Measurements from ENCODE around the gene PID1. TPM values are rescaled to one million over a fixed set of nuclear protein-coding genes. Genes with fewer than 3 reads are reported as not detected.

The PID1 gene
- total and polyA plus RNA-seq, 5 experiments from 2014 or later: 0.18 TPM; not detected in 4

- POLR2A ChIA-PET: no interaction called here
- no peak for DNase-seq
- no peak overlapping the region for H3K4me3 Mint-ChIP-seq
- H3K4me1 Mint-ChIP-seq: no peaks in the 10 kb centered on the region
- no peak for ATAC-seq
- no peaks in the 10 kb centered on the region for H3K36me3 Mint-ChIP-seq
- H3K27ac Mint-ChIP-seq: no peak overlapping the region
- H3K27me3 Mint-ChIP-seq: no peaks in the 10 kb centered on the region
- H3K9me3 Mint-ChIP-seq: peaks cover 0 to 14% (median 2%) of the 10 kb centered on the region in 9 donors
Observed at GRCh38 chr2:229032608-229033234, 238.4 kb downstream of the PID1 start.

DNA sequence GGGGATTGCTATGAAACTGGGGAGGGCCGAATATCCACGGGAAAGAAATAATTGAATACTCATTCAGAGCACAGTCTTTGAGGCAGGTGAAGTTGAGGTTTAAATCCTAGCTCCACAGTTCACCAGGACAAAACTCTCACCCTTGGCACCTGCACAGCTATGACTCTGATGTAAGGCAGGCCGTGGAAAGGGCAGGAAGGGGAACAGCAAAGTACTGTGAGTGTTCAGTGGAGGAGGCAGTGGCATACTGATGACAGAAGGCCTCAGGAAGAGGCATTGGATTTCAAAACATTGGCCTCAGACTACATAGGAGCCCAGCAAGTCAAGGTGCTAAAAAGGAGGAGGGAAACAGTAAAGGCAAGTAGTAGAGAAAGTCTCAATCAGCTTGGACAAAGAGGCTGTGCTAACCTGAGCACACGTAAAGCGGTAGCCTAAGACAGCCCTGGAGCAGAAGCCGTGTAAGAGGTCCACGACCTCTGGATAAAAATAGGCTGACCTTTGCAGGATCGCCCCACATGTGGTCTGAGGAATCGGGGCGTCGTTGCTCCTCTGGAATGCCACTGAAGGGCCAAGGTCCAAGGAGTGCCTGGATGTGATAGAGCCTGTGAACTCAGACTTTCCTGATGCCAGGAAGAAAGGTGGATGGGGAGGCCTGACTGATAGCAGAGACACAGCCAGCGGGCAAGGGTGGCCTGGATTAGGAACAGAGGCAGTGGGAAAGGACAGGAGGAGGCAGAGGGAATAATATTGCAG lies 243.6 kb downstream of the PID1 start:
- H3K4me3 Mint-ChIP-seq: no peak overlapping the region
- ATAC-seq (no peak), DNase-seq (no peak)
- H3K27me3 Mint-ChIP-seq: no peaks in the 10 kb centered on the region
- H3K9me3 Mint-ChIP-seq: peaks cover 0 to 19% (median 10%) of the 10 kb centered on the region in 9 donors
- H3K27ac Mint-ChIP-seq: no peak overlapping the region
- peaks cover 0 to 3% (median 0%) of the 10 kb centered on the region in 3 donors for H3K36me3 Mint-ChIP-seq
- POLR2A ChIA-PET: no interaction called here
- H3K4me1 Mint-ChIP-seq: no peaks in the 10 kb centered on the region

DNA sequence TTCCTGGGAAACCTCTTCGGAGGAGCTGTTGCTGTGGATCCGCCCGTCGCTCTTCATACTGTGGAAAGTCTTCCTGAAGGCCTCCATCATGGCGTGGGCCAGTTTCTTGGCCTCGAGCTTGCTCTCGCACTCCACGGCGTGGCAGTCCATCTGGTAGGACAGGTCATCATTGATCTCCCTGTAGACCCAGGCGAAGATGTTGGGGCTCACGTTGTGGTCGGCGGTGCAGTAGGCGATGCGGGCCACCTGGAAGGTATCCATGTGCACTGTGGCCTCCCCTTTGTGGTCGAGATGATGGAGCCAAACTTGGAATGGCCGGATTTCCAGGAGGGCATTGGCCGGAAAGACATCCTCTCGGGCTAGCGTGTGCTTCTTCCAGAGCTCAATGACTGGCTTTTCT lies 245.4 kb downstream of the PID1 start:
- POLR2A ChIA-PET: no interaction called here
- ATAC-seq: no peak
- Mint-ChIP-seq H3K27ac (peak overlapping the region in 1 of 10 donors; percentile 17), H3K36me3 (peaks cover 0 to 3% (median 0%) of the 10 kb centered on the region in 3 donors), H3K4me3 (no peak overlapping the region), H3K9me3 (peaks cover 0 to 18% (median 8%) of the 10 kb centered on the region in 9 donors), H3K27me3 (no peaks in the 10 kb centered on the region), H3K4me1 (no peaks in the 10 kb centered on the region)
- DNase-seq: no peak

DNA sequence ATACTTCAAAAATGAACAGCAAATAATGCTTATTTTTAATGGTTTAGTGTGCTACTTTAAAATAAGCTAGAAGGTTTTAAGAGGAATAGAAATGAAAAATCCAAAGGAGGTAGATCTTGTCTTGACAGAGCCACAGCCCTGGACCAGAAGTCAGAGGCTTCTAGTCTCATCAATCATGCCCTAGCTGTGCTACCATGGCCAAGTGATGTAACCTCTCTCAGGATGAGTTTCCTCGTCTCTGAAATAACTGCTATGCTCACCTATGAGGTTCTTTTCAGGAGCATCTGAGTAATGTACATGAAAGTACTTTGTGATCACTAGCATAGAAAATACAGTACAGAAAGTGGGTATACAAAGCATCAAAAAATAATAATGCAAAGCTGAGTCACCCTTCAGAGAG lies 248.4 kb downstream of the PID1 start:
- no peaks in the 10 kb centered on the region for H3K4me1 Mint-ChIP-seq
- no peak overlapping the region for H3K4me3 Mint-ChIP-seq
- POLR2A ChIA-PET: no interaction called here
- no peak overlapping the region for H3K27ac Mint-ChIP-seq
- H3K27me3 Mint-ChIP-seq: no peaks in the 10 kb centered on the region
- no peak for DNase-seq
- peaks cover 0 to 3% (median 0%) of the 10 kb centered on the region in 3 donors for H3K36me3 Mint-ChIP-seq
- peaks cover 0 to 28% (median 8%) of the 10 kb centered on the region in 9 donors for H3K9me3 Mint-ChIP-seq
- no peak for ATAC-seq

GRCh38 chr2:229022071-229022470 lies 249.0 kb downstream of the PID1 start:
- no peak overlapping the region for H3K27ac Mint-ChIP-seq
- peaks cover 0 to 28% (median 8%) of the 10 kb centered on the region in 9 donors for H3K9me3 Mint-ChIP-seq
- no peaks in the 10 kb centered on the region for H3K4me1 Mint-ChIP-seq
- DNase-seq: no peak
- H3K4me3 Mint-ChIP-seq: no peak overlapping the region
- POLR2A ChIA-PET: no interaction called here
- peaks cover 0 to 2% (median 0%) of the 10 kb centered on the region in 3 donors for H3K36me3 Mint-ChIP-seq
- no peak for ATAC-seq
- H3K27me3 Mint-ChIP-seq: no peaks in the 10 kb centered on the region

DNA sequence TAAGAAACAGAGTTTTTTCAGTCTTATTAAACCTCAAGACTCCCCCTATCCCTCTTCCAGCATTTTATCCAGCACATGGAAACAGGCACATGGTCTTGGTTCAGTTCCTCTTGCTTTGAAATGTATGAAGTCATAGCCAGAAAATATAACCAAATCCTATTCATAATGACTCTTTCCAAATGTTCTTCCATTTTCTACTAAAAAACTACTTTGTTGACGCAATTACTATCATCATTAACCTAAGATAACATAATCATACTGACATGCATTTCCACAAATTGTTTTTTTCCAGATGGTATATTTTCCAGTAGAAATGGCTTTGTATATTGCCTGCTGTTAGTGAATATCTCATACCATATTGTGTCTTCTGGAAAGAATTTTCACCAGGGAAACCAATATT lies 261.3 kb downstream of the PID1 start:
- POLR2A ChIA-PET: no interaction called here
- no peak for ATAC-seq
- H3K36me3 Mint-ChIP-seq: peaks cover 0 to 3% (median 0%) of the 10 kb centered on the region in 3 donors

DNA sequence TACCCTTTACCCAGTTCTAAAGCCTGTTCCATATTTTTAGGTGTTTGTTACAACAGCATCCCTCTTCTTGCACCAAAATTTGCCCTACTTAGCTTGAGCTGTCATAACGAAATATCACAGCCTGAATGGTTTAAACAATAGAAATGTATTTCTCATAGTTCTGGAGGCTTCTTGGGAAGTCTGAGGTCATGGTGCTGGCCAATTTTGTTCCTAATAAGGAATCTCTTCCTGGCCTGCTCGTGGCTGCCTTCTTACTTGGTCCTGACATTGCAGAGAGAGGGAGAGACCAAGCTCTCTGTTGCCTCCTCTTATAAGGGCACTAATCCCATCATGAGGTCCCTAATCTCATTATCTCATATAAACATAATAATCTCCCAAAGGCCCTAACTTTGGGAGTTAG lies 267.8 kb downstream of the PID1 start:
- peaks cover 3 to 34% (median 20%) of the 10 kb centered on the region in 9 donors for H3K9me3 Mint-ChIP-seq
- no peak for DNase-seq
- H3K27ac Mint-ChIP-seq: no peak overlapping the region
- peaks cover 0 to 14% (median 0%) of the 10 kb centered on the region in 3 donors for H3K36me3 Mint-ChIP-seq
- POLR2A ChIA-PET: no interaction called here
- no peak for ATAC-seq
- H3K27me3 Mint-ChIP-seq: peaks cover 0 to 3% (median 0%) of the 10 kb centered on the region in 5 donors
- H3K4me1 Mint-ChIP-seq: no peaks in the 10 kb centered on the region
- H3K4me3 Mint-ChIP-seq: no peak overlapping the region

More for the DNA sequence above, 261.3 kb downstream of the PID1 start:
- Mint-ChIP-seq H3K27me3 (peaks cover 0 to 1% (median 0%) of the 10 kb centered on the region in 5 donors), H3K4me1 (no peaks in the 10 kb centered on the region), H3K9me3 (peaks cover 0 to 8% (median 0%) of the 10 kb centered on the region in 9 donors), H3K4me3 (no peak overlapping the region), H3K27ac (no peak overlapping the region)
- no peak for DNase-seq

DNA sequence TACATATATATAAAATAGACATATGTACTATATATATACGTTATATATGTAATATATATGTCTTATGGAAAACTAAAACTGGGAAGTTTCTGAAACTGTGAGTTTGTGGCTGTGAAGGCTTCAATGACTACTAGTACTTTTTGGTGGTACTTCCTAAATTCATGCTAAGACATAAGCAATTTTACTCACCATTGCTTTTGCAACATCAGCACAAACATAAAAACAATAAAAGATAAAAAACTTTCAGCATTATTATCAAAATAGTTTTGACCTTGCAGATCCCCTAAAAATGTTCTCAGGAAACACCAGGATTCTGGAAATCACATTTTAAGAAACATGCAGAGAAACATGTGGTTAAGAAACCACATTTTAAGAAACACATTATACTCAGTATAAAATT lies 269.9 kb downstream of the PID1 start:
- no peak overlapping the region for H3K4me3 Mint-ChIP-seq
- POLR2A ChIA-PET: no interaction called here
- no peak overlapping the region for H3K27ac Mint-ChIP-seq
- no peak for DNase-seq
- H3K9me3 Mint-ChIP-seq: peaks cover 7 to 39% (median 22%) of the 10 kb centered on the region in 9 donors
- no peak for ATAC-seq
- H3K4me1 Mint-ChIP-seq: no peaks in the 10 kb centered on the region
- H3K27me3 Mint-ChIP-seq: peaks cover 0 to 3% (median 0%) of the 10 kb centered on the region in 5 donors
- H3K36me3 Mint-ChIP-seq: peaks cover 0 to 16% (median 0%) of the 10 kb centered on the region in 3 donors

DNA sequence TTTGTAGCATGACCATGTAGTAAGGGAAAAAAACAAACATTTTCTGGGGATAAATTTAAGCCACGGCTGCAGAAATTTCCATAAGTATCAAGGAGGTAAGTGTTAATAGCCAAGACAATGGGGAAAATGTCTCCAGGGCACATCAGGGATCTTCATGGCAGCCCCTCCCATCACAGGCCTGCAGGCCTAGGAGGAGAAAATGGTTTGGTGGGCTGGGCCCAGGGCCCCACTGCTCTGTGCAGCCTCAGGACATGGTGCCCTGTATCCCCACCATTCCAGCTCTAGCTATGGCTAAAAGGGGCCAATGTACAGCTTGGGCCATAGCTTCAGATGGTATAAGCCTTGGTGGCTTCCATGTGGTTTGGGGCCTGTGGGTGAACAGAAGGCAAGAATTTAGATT lies 271.8 kb downstream of the PID1 start:
- no peak overlapping the region for H3K4me3 Mint-ChIP-seq
- ATAC-seq (no peak), DNase-seq (no peak)
- H3K27ac Mint-ChIP-seq: no peak overlapping the region
- H3K4me1 Mint-ChIP-seq: no peaks in the 10 kb centered on the region
- peaks cover 8 to 46% (median 25%) of the 10 kb centered on the region in 9 donors for H3K9me3 Mint-ChIP-seq
- H3K36me3 Mint-ChIP-seq: peaks cover 0 to 16% (median 0%) of the 10 kb centered on the region in 3 donors
- POLR2A ChIA-PET: no interaction called here
- peaks cover 0 to 3% (median 0%) of the 10 kb centered on the region in 5 donors for H3K27me3 Mint-ChIP-seq

- no peak overlapping the region for H3K27ac Mint-ChIP-seq
- H3K27me3 Mint-ChIP-seq: no peaks in the 10 kb centered on the region
- H3K9me3 Mint-ChIP-seq: peaks cover 3 to 26% (median 9%) of the 10 kb centered on the region in 9 donors
- H3K36me3 Mint-ChIP-seq: peaks cover 0 to 3% (median 0%) of the 10 kb centered on the region in 3 donors
- no peak overlapping the region for H3K4me3 Mint-ChIP-seq
- DNase-seq (no peak), ATAC-seq (no peak)
- H3K4me1 Mint-ChIP-seq: no peaks in the 10 kb centered on the region
- POLR2A ChIA-PET: no interaction called here
Observed at GRCh38 chr2:228988786-228989185, 282.3 kb downstream of the PID1 start.

DNA sequence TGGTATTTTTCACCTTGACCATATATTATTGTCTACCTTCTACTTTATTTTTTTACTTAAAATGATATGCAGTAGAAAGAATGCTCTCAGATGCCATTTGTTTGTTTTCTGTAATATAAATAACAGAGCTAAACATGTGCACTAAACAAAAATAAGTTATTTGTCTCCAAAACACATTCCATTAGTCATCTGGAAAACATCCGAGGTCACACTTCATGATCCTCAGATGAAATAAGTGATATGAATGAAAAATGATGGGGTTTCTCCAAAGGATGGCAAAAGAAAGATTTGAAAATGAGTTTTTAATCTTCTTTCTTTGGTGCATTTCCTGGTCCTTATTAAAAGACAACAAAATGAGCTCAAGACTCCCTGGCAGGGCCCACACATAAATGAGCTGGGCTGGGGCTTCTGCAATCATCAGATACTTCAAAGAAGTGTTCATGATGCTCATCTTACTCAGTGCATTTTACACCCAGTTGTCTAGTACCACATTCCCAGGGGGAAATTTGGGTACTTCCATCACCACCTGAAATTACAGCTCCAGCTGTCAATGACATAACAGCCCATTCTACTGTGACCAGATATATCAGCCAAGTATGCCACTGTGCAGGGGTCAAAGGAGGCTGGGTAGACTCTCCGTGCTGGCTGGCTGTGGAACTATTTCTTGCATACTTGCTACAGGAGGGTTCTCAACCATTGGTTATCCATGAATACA lies 283.5 kb downstream of the PID1 start:
- DNase-seq (no peak), ATAC-seq (no peak)
- Mint-ChIP-seq H3K4me1 (no peaks in the 10 kb centered on the region), H3K27me3 (no peaks in the 10 kb centered on the region), H3K9me3 (peaks cover 0 to 19% (median 7%) of the 10 kb centered on the region in 9 donors), H3K27ac (no peak overlapping the region), H3K36me3 (no peaks in the 10 kb centered on the region), H3K4me3 (no peak overlapping the region)
- POLR2A ChIA-PET: no interaction called here

DNA sequence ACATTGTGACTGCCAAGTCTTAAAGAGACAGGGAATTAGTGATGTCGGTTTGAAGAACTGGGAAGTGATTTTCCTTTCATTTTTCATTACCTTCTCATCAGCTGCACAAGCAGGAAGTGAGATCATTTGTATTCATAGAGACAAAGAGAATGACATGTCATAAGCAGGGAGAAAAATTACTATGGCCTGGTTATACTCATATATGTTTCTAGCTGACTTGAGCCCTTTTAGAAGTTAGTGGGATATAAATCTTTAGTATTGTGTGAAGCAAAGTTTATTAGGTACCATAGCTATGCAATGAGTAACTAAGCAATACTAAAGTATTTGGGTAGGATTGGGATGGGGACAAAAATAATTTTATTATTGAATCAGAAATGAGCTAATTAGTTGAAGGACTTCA lies 284.1 kb downstream of the PID1 start:
- ATAC-seq (no peak), DNase-seq (no peak)
- POLR2A ChIA-PET: no interaction called here
- no peaks in the 10 kb centered on the region for H3K27me3 Mint-ChIP-seq
- H3K4me1 Mint-ChIP-seq: no peaks in the 10 kb centered on the region
- no peak overlapping the region for H3K27ac Mint-ChIP-seq
- H3K9me3 Mint-ChIP-seq: peaks cover 0 to 19% (median 7%) of the 10 kb centered on the region in 9 donors
- H3K4me3 Mint-ChIP-seq: no peak overlapping the region
- H3K36me3 Mint-ChIP-seq: no peaks in the 10 kb centered on the region

GRCh38 chr2:228983700-228984099 lies 287.4 kb downstream of the PID1 start:
- Mint-ChIP-seq H3K4me1 (no peaks in the 10 kb centered on the region), H3K9me3 (peaks cover 3 to 35% (median 16%) of the 10 kb centered on the region in 9 donors), H3K4me3 (no peak overlapping the region), H3K27me3 (no peaks in the 10 kb centered on the region), H3K36me3 (no peaks in the 10 kb centered on the region), H3K27ac (no peak overlapping the region)
- ATAC-seq: no peak
- POLR2A ChIA-PET: no interaction called here
- no peak for DNase-seq
